Measurements from ENCODE around the gene ZFHX3. TPM values are rescaled to one million over a fixed set of nuclear protein-coding genes. Genes with fewer than 3 reads are reported as not detected.
"Not testable (repeated sequence)": the region's sequence is repeated elsewhere in the genome, so short reads cannot be mapped to it uniquely, and the experiment has no call there.

Gene ZFHX3
- total RNA-seq, 2 donors from 2014 or later: 57.7 to 70.1 TPM

DNA sequence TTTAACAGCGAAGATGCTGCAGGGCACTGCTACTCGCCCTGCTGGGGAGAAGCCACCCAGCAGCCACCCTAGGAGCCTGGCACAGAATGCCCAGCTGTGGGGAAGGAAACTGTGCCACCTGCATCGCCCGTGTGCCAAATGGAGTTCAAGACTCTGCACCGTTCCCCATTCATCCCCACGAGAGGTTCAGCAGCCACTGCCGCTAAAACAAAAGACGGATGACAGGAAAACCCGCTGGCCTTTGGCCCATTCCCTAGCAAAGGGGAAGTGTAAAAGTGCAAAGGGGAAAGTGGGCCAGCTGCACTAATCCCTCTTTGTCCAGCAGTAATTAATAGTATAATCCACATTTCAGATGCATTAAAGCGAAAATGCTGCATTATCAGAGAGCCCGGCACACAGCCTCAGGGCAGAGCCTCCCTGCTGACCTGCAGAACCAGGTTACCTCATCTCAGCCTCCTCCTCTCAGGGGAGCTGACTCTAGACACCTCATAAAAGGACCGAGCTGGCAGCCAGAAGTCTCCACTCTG, 37.7 kb downstream of the ZFHX3 start:
- ATAC-seq (ENCODE audit: insufficient number of reproducible peaks, low FRiP score, low read depth): no peak
- TF ChIP-seq, protein P1, sequence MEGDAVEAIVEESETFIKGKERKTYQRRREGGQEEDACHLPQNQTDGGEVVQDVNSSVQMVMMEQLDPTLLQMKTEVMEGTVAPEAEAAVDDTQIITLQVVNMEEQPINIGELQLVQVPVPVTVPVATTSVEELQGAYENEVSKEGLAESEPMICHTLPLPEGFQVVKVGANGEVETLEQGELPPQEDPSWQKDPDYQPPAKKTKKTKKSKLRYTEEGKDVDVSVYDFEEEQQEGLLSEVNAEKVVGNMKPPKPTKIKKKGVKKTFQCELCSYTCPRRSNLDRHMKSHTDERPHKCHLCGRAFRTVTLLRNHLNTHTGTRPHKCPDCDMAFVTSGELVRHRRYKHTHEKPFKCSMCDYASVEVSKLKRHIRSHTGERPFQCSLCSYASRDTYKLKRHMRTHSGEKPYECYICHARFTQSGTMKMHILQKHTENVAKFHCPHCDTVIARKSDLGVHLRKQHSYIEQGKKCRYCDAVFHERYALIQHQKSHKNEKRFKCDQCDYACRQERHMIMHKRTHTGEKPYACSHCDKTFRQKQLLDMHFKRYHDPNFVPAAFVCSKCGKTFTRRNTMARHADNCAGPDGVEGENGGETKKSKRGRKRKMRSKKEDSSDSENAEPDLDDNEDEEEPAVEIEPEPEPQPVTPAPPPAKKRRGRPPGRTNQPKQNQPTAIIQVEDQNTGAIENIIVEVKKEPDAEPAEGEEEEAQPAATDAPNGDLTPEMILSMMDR (IDR thresholded peaks at IDR 0.05): no peak
- no peak overlapping the region for H3K4me3 ChIP-seq
- no peak overlapping the region for H3K27ac ChIP-seq
- H3K9me3 ChIP-seq: no peaks in the 10 kb centered on the region
- H3K4me1 ChIP-seq (ENCODE audit: control insufficient read depth in 1 of 2, low read depth in 2 of 2): peaks cover 24 to 59% of the 10 kb centered on the region in 2 donors
- no peaks in the 10 kb centered on the region for H3K36me3 ChIP-seq
- no peak for DNase-seq (ENCODE audit: low spot score)
- H3K27me3 ChIP-seq (replicated peaks; ENCODE audit: insufficient read depth): no peaks in the 10 kb centered on the region

DNA sequence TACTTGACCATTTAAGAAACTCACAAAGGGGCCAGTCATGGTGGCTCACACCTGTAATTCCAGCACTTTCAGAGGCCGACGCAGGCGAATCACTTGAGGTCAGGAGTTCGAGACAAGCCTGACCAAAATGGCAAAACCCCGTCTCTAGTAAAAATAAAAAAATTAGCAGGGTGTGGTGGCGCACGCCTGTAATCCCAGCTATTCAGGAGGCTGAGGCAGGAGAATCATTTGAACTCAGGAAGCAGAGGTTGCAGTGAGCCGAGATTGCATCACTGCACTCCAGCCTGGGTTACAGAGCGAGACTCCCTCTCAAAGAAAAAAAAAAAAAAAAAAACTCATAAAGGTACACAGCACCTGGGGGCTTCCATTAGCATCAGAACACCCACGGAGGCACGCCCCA, 38.2 kb downstream of the ZFHX3 start:
- H3K9me3 ChIP-seq; H3K27ac ChIP-seq; ATAC-seq (ENCODE audit: insufficient number of reproducible peaks, low FRiP score, low read depth); H3K36me3 ChIP-seq; H3K27me3 ChIP-seq (replicated peaks; ENCODE audit: insufficient read depth); DNase-seq (ENCODE audit: low spot score); H3K4me3 ChIP-seq: not testable (repeated sequence)
- H3K4me1 ChIP-seq (ENCODE audit: control insufficient read depth in 1 of 2, low read depth in 2 of 2): peaks cover 24 to 56% of the 10 kb centered on the region in 2 donors

GRCh38 chr16:73006026-73006425, 41.9 kb downstream of the ZFHX3 start:
- H3K27ac ChIP-seq: no peak overlapping the region
- no peak for DNase-seq (ENCODE audit: low spot score)
- peaks cover 4% of the 10 kb centered on the region for H3K36me3 ChIP-seq
- ATAC-seq (ENCODE audit: insufficient number of reproducible peaks, low FRiP score, low read depth): no peak
- H3K4me3 ChIP-seq: no peak overlapping the region
- H3K27me3 ChIP-seq (replicated peaks; ENCODE audit: insufficient read depth): no peaks in the 10 kb centered on the region
- H3K4me1 ChIP-seq (ENCODE audit: control insufficient read depth in 1 of 2, low read depth in 2 of 2): peaks cover 24 to 54% of the 10 kb centered on the region in 2 donors
- peaks cover 3% of the 10 kb centered on the region for H3K9me3 ChIP-seq
- TF ChIP-seq, protein P1 (IDR thresholded peaks at IDR 0.05): no peak

DNA sequence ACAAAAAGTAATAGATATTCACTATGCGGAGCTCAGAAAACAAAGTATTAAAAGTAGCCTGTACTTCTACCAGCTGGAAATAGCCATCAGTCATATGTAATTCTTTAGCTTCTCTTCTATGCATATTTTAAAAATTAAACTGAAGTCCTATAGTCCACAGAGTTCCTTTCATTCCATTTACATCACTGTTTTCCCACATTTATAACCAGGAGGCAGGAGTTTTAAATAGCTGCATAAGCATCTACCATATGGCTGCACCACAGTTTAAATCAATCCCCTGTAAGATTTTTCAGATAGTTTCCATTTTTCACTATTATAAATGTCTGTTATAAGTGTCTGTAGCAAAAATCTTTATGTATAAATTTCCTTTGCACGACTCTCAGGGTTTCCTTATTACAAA, 45.1 kb downstream of the ZFHX3 start:
- no peak overlapping the region for H3K27ac ChIP-seq
- no peak for ATAC-seq (ENCODE audit: insufficient number of reproducible peaks, low FRiP score, low read depth)
- peaks cover 4% of the 10 kb centered on the region for H3K36me3 ChIP-seq
- peaks cover 24 to 65% of the 10 kb centered on the region in 2 donors for H3K4me1 ChIP-seq (ENCODE audit: control insufficient read depth in 1 of 2, low read depth in 2 of 2)
- H3K27me3 ChIP-seq (replicated peaks; ENCODE audit: insufficient read depth): no peaks in the 10 kb centered on the region
- H3K4me3 ChIP-seq: no peak overlapping the region
- peaks cover 3% of the 10 kb centered on the region for H3K9me3 ChIP-seq
- DNase-seq (ENCODE audit: low spot score): no peak
- TF ChIP-seq, protein P1 (IDR thresholded peaks at IDR 0.05): no peak

GRCh38 chr16:73000907-73001521, 46.9 kb downstream of the ZFHX3 start:
- DNase-seq (ENCODE audit: low spot score) (no peak), ATAC-seq (ENCODE audit: insufficient number of reproducible peaks, low FRiP score, low read depth) (no peak)
- no peaks in the 10 kb centered on the region for H3K27me3 ChIP-seq (replicated peaks; ENCODE audit: insufficient read depth)
- H3K27ac ChIP-seq: peak overlapping the region; percentile 9 to 31
- H3K36me3 ChIP-seq: peaks cover 4% of the 10 kb centered on the region
- H3K9me3 ChIP-seq: peaks cover 3% of the 10 kb centered on the region
- no peak overlapping the region for H3K4me3 ChIP-seq
- H3K4me1 ChIP-seq (ENCODE audit: control insufficient read depth in 1 of 2, low read depth in 2 of 2): peaks cover 30 to 68% of the 10 kb centered on the region in 2 donors
- TF ChIP-seq, protein P1 (IDR thresholded peaks at IDR 0.05): no peak
